Liver (tissue), 9 donors: ENCODE measurements around the gene UNC79. TPM values are rescaled to one million over a fixed set of nuclear protein-coding genes. Genes with fewer than 3 reads are reported as not detected.

Experiments used
- DNase-seq: peaks from one replicate; pipeline ENCODE4 v3.0.0-alpha.2; 2017; ENCODE audit warnings: low spot score
- H3K27ac ChIP-seq, 2 donors: one replicate each; pipeline ENCODE4 v1.7.0; 2013; ENCODE audit warnings: inconsistent platforms in 2 of 2, low read length in 2 of 2, control low read depth in 1 of 2, low read depth in 1 of 2, mild to moderate bottlenecking in 1 of 2
- H3K27me3 ChIP-seq, 4 donors: one replicate each; pipeline versions ENCODE4 v1.6.1 to v1.7.0; 2013; ENCODE audit warnings: low read length in 3 of 4, inconsistent platforms in 1 of 4, mild to moderate bottlenecking in 1 of 4, moderate library complexity in 1 of 4; ENCODE audit not compliant: control insufficient read depth in 4 of 4, insufficient read depth in 4 of 4
- H3K36me3 ChIP-seq, 4 donors: one replicate each; pipeline versions ENCODE4 v1.6.1 to v1.7.0; 2013; ENCODE audit warnings: low read length in 3 of 4, mild to moderate bottlenecking in 3 of 4, low read depth in 1 of 4, moderate library complexity in 1 of 4; ENCODE audit not compliant: control insufficient read depth in 4 of 4, insufficient read depth in 3 of 4
- H3K4me1 ChIP-seq, 4 donors: one replicate each; pipeline versions ENCODE4 v1.6.1 to v1.7.0; 2013; ENCODE audit warnings: low read length in 3 of 4, mild to moderate bottlenecking in 3 of 4, moderate library complexity in 1 of 4; ENCODE audit not compliant: control insufficient read depth in 4 of 4, insufficient read depth in 4 of 4
- H3K4me3 ChIP-seq, 3 donors: one replicate each; pipeline versions ENCODE4 v1.6.1 to v1.7.0; 2013; ENCODE audit warnings: low read length in 3 of 3, control low read depth in 1 of 3, low read depth in 1 of 3, mild to moderate bottlenecking in 1 of 3
- H3K9ac ChIP-seq, 2 donors: one replicate each; pipeline ENCODE4 v1.7.0; 2013; ENCODE audit warnings: low read length in 2 of 2, mild to moderate bottlenecking in 2 of 2, moderate library complexity in 2 of 2, control low read depth in 1 of 2, low read depth in 1 of 2
- H3K9me3 ChIP-seq, 4 donors: one replicate each; pipeline versions ENCODE4 v1.6.1 to v1.7.0; 2013; ENCODE audit warnings: low read length in 3 of 4; ENCODE audit not compliant: control insufficient read depth in 4 of 4
- FOXA1 ChIP-seq: IDR thresholded peaks from 2 replicates; pipeline ENCODE4 v1.6.1; 2016; ENCODE audit warnings: antibody characterized with exemption
- FOXA2 ChIP-seq: IDR thresholded peaks from 2 replicates; pipeline ENCODE4 v1.6.1; 2016; ENCODE audit warnings: antibody characterized with exemption
- GABPA ChIP-seq, 2 donors: IDR thresholded peaks in 1 of 2; conservative IDR thresholded peaks in 1 of 2; 2 replicates each; pipeline ENCODE4 v1.6.1; 2016; ENCODE audit warnings: antibody characterized with exemption in 2 of 2, mild to moderate bottlenecking in 1 of 2, moderate library complexity in 1 of 2
- JUND ChIP-seq, 2 donors: IDR thresholded peaks; 2 replicates each; pipeline ENCODE4 v1.6.1; 2016; ENCODE audit warnings: antibody characterized with exemption in 2 of 2
- NR2F2 ChIP-seq: IDR thresholded peaks from 2 replicates; pipeline ENCODE4 v1.6.1; 2016; ENCODE audit warnings: antibody characterized with exemption
- RAD21 ChIP-seq, 2 donors: IDR thresholded peaks; 2 replicates each; pipeline ENCODE4 v1.6.1; 2016; ENCODE audit warnings: antibody characterized with exemption in 2 of 2, mild to moderate bottlenecking in 2 of 2
- REST ChIP-seq: IDR thresholded peaks from 2 replicates; pipeline ENCODE4 v1.6.1; 2016; ENCODE audit warnings: antibody characterized with exemption, mild to moderate bottlenecking
- RXRA ChIP-seq, 2 donors: IDR thresholded peaks; 2 replicates each; pipeline ENCODE4 v1.6.1; 2017 to 2018; ENCODE audit warnings: antibody characterized with exemption in 2 of 2, mild to moderate bottlenecking in 1 of 2
- TAF1 ChIP-seq: conservative IDR thresholded peaks from 2 replicates; pipeline ENCODE4 v1.6.1; 2016; ENCODE audit warnings: antibody characterized with exemption, mild to moderate bottlenecking
- YY1 ChIP-seq: IDR thresholded peaks from 2 replicates; pipeline ENCODE4 v1.6.1; 2016; ENCODE audit warnings: antibody characterized with exemption, mild to moderate bottlenecking
- ZBTB33 ChIP-seq: IDR thresholded peaks from 2 replicates; pipeline ENCODE4 v1.6.1; 2016; ENCODE audit warnings: antibody characterized with exemption
- WGBS: extraction: QIAGEN DNeasy Blood & Tissue Kit; methylation state at CpG from one replicate; pipeline ENCODE4 v1.1.7; 2013; 5-methylcytosine and 5-hydroxymethylcytosine counted together
- polyA plus RNA-seq, 2 donors: library from polyadenylated mRNA; stranded (reverse) in 1 of 2; unstranded in 1 of 2; fragments of 200-250 nt in 1 of 2; fragments of >200 nt in 1 of 2; fragmentation: Nextera tagmentation in 1 of 2; extraction: Ambion mirVana in 1 of 2; gene quantifications; one replicate each; pipeline versions ENCODE4 v1.2.1 to v1.2.3, GENCODE V29; 2013 to 2015
- total RNA-seq, 2 donors: library from RNA; depleted of rRNA; stranded (reverse); fragments of >200 nt; gene quantifications; one replicate each; pipeline ENCODE4 v1.2.3, GENCODE V29; 2014
- TF ChIP-seq, protein P1 (sequence below): IDR thresholded peaks from 2 replicates; pipeline ENCODE4 v1.6.1; 2016; ENCODE audit warnings: antibody characterized with exemption
- TF ChIP-seq, protein P2 (sequence below): IDR thresholded peaks from 2 replicates; pipeline ENCODE4 v1.6.1; 2016; ENCODE audit warnings: antibody characterized with exemption
- donor health status: healthy.
- donor health status: healthy.
- donor health status: healthy.
- donor health status: healthy.
- donor health status: healthy.

UNC79 gene
- total and polyA plus RNA-seq, 4 donors = 0.01 to 0.08 (median 0.05) TPM; not detected in 1

GRCh38 chr14:93629643-93630042 lies 198.9 kb downstream of the UNC79 start:
- Histone ChIP-seq H3K9me3 (no peaks in the 10 kb centered on the region), H3K4me3 (no peak overlapping the region), H3K4me1 (no peaks in the 10 kb centered on the region), H3K27me3 (peaks cover 0 to 7% (median 0%) of the 10 kb centered on the region in 4 donors), H3K36me3 (no peaks in the 10 kb centered on the region), H3K27ac (no peak overlapping the region), H3K9ac (no peak overlapping the region)
- no peak for DNase-seq
- no peak for TF ChIP-seq RXRA (IDR thresholded peaks at IDR 0.05)
- TF ChIP-seq FOXA1 = no peak
- TF ChIP-seq REST = no peak
- TF ChIP-seq NR2F2 = no peak

- Histone ChIP-seq H3K27me3 (peaks cover 0 to 4% (median 0%) of the 10 kb centered on the region in 4 donors), H3K27ac (no peak overlapping the region), H3K36me3 (no peaks in the 10 kb centered on the region), H3K4me3 (no peak overlapping the region), H3K9me3 (no peaks in the 10 kb centered on the region), H3K4me1 (no peaks in the 10 kb centered on the region), H3K9ac (no peak overlapping the region)
- WGBS = 71% methylated on average over 5 of the region's 5 CpGs
- no peak for DNase-seq
- TF ChIP-seq YY1 = no peak
- TF ChIP-seq NR2F2 = no peak
- no peak for TF ChIP-seq RXRA (IDR thresholded peaks at IDR 0.05)
- TF ChIP-seq FOXA1 = no peak
- TF ChIP-seq, protein P1, sequence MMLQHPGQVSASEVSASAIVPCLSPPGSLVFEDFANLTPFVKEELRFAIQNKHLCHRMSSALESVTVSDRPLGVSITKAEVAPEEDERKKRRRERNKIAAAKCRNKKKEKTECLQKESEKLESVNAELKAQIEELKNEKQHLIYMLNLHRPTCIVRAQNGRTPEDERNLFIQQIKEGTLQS = no peak
- no peak for TF ChIP-seq TAF1
- TF ChIP-seq, protein P2, sequence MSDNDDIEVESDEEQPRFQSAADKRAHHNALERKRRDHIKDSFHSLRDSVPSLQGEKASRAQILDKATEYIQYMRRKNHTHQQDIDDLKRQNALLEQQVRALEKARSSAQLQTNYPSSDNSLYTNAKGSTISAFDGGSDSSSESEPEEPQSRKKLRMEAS = no peak
- no peak for TF ChIP-seq GABPA (IDR thresholded peaks at IDR 0.05 in 1 of 2, conservative IDR thresholded peaks at IDR 0.05 in 1 of 2)
- no peak for TF ChIP-seq RAD21 (IDR thresholded peaks at IDR 0.05)
- TF ChIP-seq ZBTB33 = no peak
- TF ChIP-seq JUND (IDR thresholded peaks at IDR 0.05) = no peak
- no peak for TF ChIP-seq REST
- TF ChIP-seq FOXA2 = no peak
Measured at GRCh38 chr14:93638790-93639189, 208.1 kb downstream of the UNC79 start.
